K562 (cell line): ENCODE results near the gene OSGIN1. TPM values are rescaled to one million over a fixed set of nuclear protein-coding genes. Genes with fewer than 3 reads are reported as not detected.

Source experiments
- ATAC-seq: fragments of 200-7000 bp; cut with Tn5 transposase; 3 replicates; pipeline ENCODE4 v1.9.1; 2020; ENCODE audit warnings: moderate library complexity
- BruUV-seq: library from RNA; stranded (reverse); fragments of 400-500 nt; replicated peaks from 2 replicates; lab custom pipeline; 2021; lab: Mats Ljungman, UMichigan
- CTCF ChIA-PET: fragments of 300-600 bp; formaldehyde crosslinking; extraction: SDS; loops from one replicate; lab custom pipeline; 2021; ENCODE audit warnings: low intra/inter-chr PET ratio; lab: Yijun Ruan, JAX
- POLR2A ChIA-PET: fragments of 300-600, 350-650 bp; sonication (Branson Sonifier 250); formaldehyde crosslinking; extraction: SDS; loops from one replicate; lab custom pipeline; 2021; ENCODE audit warnings: antibody characterized with exemption, inconsistent platforms; lab: Yijun Ruan, JAX
- DNase-seq, 4 experiments: peaks; one replicate each; pipeline versions ENCODE4 v3.0.0 to v3.0.0-alpha.2; 2011 to 2018; ENCODE audit warnings: low spot score in 3 of 4, mixed read lengths in 3 of 4; ENCODE audit errors: extremely low read depth in 1 of 4
- FAIRE-seq: peaks from 2 replicates; lab custom pipeline; 2011; peaks lifted over from hg19 to GRCh38; lab: Jason Lieb, UNC
- H2AFZ ChIP-seq: 2 replicates; pipeline ENCODE4 v1.6.0; 2011; ENCODE audit warnings: low read depth, low read length, control low read depth, inconsistent platforms
- H3K27ac ChIP-seq: fragments of 200-600 bp; 3 replicates; pipeline ENCODE4 v1.8.0; 2011; ENCODE audit warnings: low read depth, mild to moderate bottlenecking, control low read depth, inconsistent platforms, low read length, moderate library complexity, mixed read lengths; ENCODE audit errors: extremely low read depth
- H3K27me3 ChIP-seq, 2 experiments: fragments of 300-600 bp in 1 of 2; 2 replicates in 1 of 2; 3 replicates in 1 of 2; pipeline versions ENCODE4 v1.6.0 to v1.8.0; 2011; ENCODE audit warnings: inconsistent platforms in 2 of 2, low read length in 2 of 2, mild to moderate bottlenecking in 1 of 2, mixed read lengths in 1 of 2, moderate library complexity in 1 of 2; ENCODE audit not compliant: control insufficient read depth in 2 of 2, insufficient read depth in 2 of 2
- H3K36me3 ChIP-seq: fragments of 300-600 bp; 3 replicates; pipeline ENCODE4 v1.8.0; 2011; ENCODE audit warnings: mild to moderate bottlenecking, low read length, inconsistent platforms; ENCODE audit not compliant: control insufficient read depth, insufficient read depth
- H3K4me1 ChIP-seq, 2 experiments: fragments of 200-600 bp in 1 of 2; replicated peaks in 1 of 2; 2 replicates in 1 of 2; 3 replicates in 1 of 2; pipeline versions ENCODE4 v1.5.1 to v1.8.0; 2011; ENCODE audit warnings: inconsistent platforms in 2 of 2, low read length in 2 of 2, mild to moderate bottlenecking in 1 of 2, mixed read lengths in 1 of 2, moderate library complexity in 1 of 2; ENCODE audit not compliant: control insufficient read depth in 2 of 2, insufficient read depth in 2 of 2
- H3K4me2 ChIP-seq: 2 replicates; pipeline ENCODE4 v1.6.1; 2011; ENCODE audit warnings: low read length, control low read depth, inconsistent platforms, mixed read lengths; ENCODE audit not compliant: insufficient read depth
- H3K4me3 ChIP-seq: fragments of 200-600 bp; sonication (generic), shearing (Covaris generic); 2 replicates; pipeline ENCODE4 v1.5.1; 2016; ENCODE audit warnings: control low read depth, inconsistent platforms
- H3K79me2 ChIP-seq: fragments of 200-600 bp; 3 replicates; pipeline ENCODE4 v1.8.0; 2011; ENCODE audit warnings: low read length, inconsistent platforms; ENCODE audit not compliant: control insufficient read depth, insufficient read depth
- H3K9ac ChIP-seq, 2 experiments: 2 replicates each; pipeline versions ENCODE4 v1.6.0 to v1.6.1; 2011; ENCODE audit warnings: low read depth in 2 of 2, low read length in 2 of 2, control low read depth in 1 of 2, inconsistent platforms in 1 of 2, mild to moderate bottlenecking in 1 of 2, mixed read lengths in 1 of 2; ENCODE audit not compliant: insufficient read depth in 1 of 2
- H3K9me1 ChIP-seq: one replicate; pipeline ENCODE4 v1.6.0; 2011; ENCODE audit warnings: inconsistent platforms, mild to moderate bottlenecking, low read length, moderate library complexity; ENCODE audit not compliant: control insufficient read depth, insufficient read depth
- H3K9me3 ChIP-seq: replicated peaks from 2 replicates; pipeline ENCODE4 v1.5.1; 2011; ENCODE audit warnings: low read depth, low read length, inconsistent platforms; ENCODE audit not compliant: control insufficient read depth, insufficient read depth
- H4K20me1 ChIP-seq: replicated peaks from 2 replicates; pipeline ENCODE4 v1.6.1; 2011; ENCODE audit warnings: low read length, inconsistent platforms, mixed read lengths; ENCODE audit not compliant: control insufficient read depth, insufficient read depth
- BCOR ChIP-seq: fragments of 450-650 bp; IDR thresholded peaks from 2 replicates; pipeline ENCODE4 v1.6.1; 2016
- CBX1 ChIP-seq: sonication (generic); IDR thresholded peaks from 2 replicates; pipeline ENCODE4 v1.6.1; 2016; ENCODE audit warnings: antibody characterized with exemption, low read depth, mild to moderate bottlenecking
- CSDE1 ChIP-seq, 2 experiments: fragments of 450-650 bp; IDR thresholded peaks; 2 replicates each; pipeline ENCODE4 v1.6.1; 2016; ENCODE audit warnings: mild to moderate bottlenecking in 1 of 2
- PTRF ChIP-seq: fragments of 450-650 bp; IDR thresholded peaks from 2 replicates; pipeline ENCODE4 v1.6.1; 2016; ENCODE audit warnings: mild to moderate bottlenecking, missing genetic modification characterization, missing compliant biosample characterization
- PTTG1 ChIP-seq: fragments of 450-650 bp; IDR thresholded peaks from 2 replicates; pipeline ENCODE4 v1.6.1; 2016; ENCODE audit warnings: low read depth, mild to moderate bottlenecking, missing genetic modification characterization, missing compliant biosample characterization
- RBM25 ChIP-seq: fragments of 200-400 bp; formaldehyde crosslinking; IDR thresholded peaks from 2 replicates; pipeline ENCODE4 v1.6.1; 2018; ENCODE audit warnings: low read length, low read depth, moderate library complexity; ENCODE audit not compliant: severe bottlenecking
- ZNF282 ChIP-seq: sonication (generic); formaldehyde crosslinking; IDR thresholded peaks from 2 replicates; pipeline ENCODE4 v1.8.1; 2023; ENCODE audit warnings: missing genetic modification reagents
- WGBS: fragments of 100-300 bp; shearing (Covaris generic); methylation state at CpG from one replicate; pipeline ENCODE4 v1.1.6; 2016; ENCODE audit warnings: low coverage, mixed read lengths; ENCODE audit not compliant: insufficient coverage; ENCODE audit errors: missing lambda C conversion rate; 5-methylcytosine and 5-hydroxymethylcytosine counted together
- in situ Hi-C: fragments of 300-500 bp; cut with MboI; formaldehyde crosslinking; loops from 4 replicates; pipeline ENCODE4 v1.15.0; 2018; ENCODE audit warnings: inconsistent platforms, mixed read lengths
- intact Hi-C: fragments of 100-400 bp; cut with micrococcal nuclease; formaldehyde crosslinking; loops from 2 replicates; pipeline ENCODE4 v1.14.2; 2022
- polyA plus RNA-seq, 8 experiments: library from polyadenylated mRNA; depleted of rRNA in 4 of 8; stranded (reverse) in 5 of 8; unstranded in 3 of 8; fragments of >200 nt; fragmentation: Nextera tagmentation in 2 of 8; fragmentation: Illumina TruSeq in 1 of 8; extraction: Ambion mirVana in 2 of 8; extraction: Trizol in 1 of 8; gene quantifications; 2 replicates each; pipeline versions ENCODE4 v1.2.1 to v1.2.3, GENCODE V29; 2011 to 2014; ENCODE audit warnings: inconsistent platforms in 1 of 8, missing spikeins in 1 of 8
- total RNA-seq, 7 experiments: library from RNA; depleted of rRNA in 6 of 7; stranded (reverse); fragments of >200 nt in 6 of 7; fragmentation: Illumina TruSeq in 2 of 7; extraction: Trizol in 2 of 7; gene quantifications; 2 replicates each; pipeline versions ENCODE4 v1.2.1 to v1.2.3, GENCODE V29; 2011 to 2021; ENCODE audit warnings: low replicate concordance in 1 of 7
- TF ChIP-seq, protein P1 (sequence below): sonication (generic); formaldehyde crosslinking; IDR thresholded peaks from 2 replicates; pipeline ENCODE4 v1.9.0; 2022; ENCODE audit warnings: mild to moderate bottlenecking, missing genetic modification reagents

The OSGIN1 gene
- total and polyA plus RNA-seq, 9 of the 15 experiments (the other 6 are each of a cell fraction or from before 2014, with no cell fraction given) = 0.03 to 3.6 (median 1.6) TPM

DNA sequence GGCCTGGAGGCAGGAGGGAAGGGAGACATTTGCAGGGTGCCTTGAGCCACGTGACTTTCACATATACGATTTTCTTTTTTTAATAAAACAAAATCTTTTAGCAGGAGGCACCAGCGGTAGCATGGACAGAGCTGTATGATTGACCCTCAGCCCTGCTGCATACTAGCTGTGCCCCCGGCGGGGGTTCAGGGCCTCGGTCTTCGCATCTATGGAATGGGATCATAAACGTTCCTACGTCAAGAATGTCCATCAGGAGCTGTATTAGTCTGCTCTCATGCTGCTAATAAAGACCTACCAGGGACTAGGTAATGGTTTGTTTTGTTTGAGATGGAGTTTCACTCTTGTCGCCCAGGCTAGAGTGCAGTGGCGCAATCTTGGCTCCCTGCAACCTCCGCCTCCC is 62.4 kb downstream of the OSGIN1 start:
- ChIA-PET CTCF (no interaction called here), POLR2A (interaction anchor here (1.0 to 1.1 kb wide), 2 partner anchors 25 to 31 kb away, joined by 3 to 4 read pairs; no protein-coding TSS in a partner anchor)
- Histone ChIP-seq H3K4me2 (no peak overlapping the region), H3K27ac (no peak overlapping the region), H2AFZ (no peak overlapping the region), H3K36me3 (no peaks in the 10 kb centered on the region), H3K9me3 (no peaks in the 10 kb centered on the region), H3K4me3 (no peak overlapping the region), H3K79me2 (no peaks in the 10 kb centered on the region), H3K27me3 (peaks cover 10 to 30% of the 10 kb centered on the region in 2 experiments; a peak in 4 of 5 replicates), H3K9ac (no peak overlapping the region), H3K4me1 (peaks cover 10 to 19% of the 10 kb centered on the region in 2 experiments; a peak in 4 of 5 replicates), H3K9me1 (no peaks in the 10 kb centered on the region), H4K20me1 (no peaks in the 10 kb centered on the region)
- in situ Hi-C loops = no loop called here
- BruUV-seq = no TSS peak
- no peak for DNase-seq
- WGBS = 57% methylated on average over 12 of the region's 12 CpGs
- no peak for FAIRE-seq
- no peak for ATAC-seq
- intact Hi-C loops = loop anchor here (2.0 kb wide), 1 partner anchor 27 kb away; the partner anchor contains the start of gene SLC38A8
- TF ChIP-seq BCOR (peak; percentile 81), RBM25 (peak; percentile 67), PTRF (no peak), CBX1 (0 out of 2 replicates have a peak, but pooled peaks have one; percentile 38), ZNF282 (CRISPR knock-in tag) (no peak), CSDE1 (IDR thresholded peaks at IDR 0.05) (no peak), PTTG1 (tag) (no peak)
- TF ChIP-seq, protein P1, sequence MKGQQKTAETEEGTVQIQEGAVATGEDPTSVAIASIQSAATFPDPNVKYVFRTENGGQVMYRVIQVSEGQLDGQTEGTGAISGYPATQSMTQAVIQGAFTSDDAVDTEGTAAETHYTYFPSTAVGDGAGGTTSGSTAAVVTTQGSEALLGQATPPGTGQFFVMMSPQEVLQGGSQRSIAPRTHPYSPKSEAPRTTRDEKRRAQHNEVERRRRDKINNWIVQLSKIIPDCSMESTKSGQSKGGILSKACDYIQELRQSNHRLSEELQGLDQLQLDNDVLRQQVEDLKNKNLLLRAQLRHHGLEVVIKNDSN (CRISPR knock-in tag) = peak; percentile 36

Other genes starting within 250 kb of the OSGIN1 start
Only the 7 nearest of the 9 such genes appear.
- gene HSBP1, start 145.3 kb upstream of the OSGIN1 start, total RNA-seq (2014; rRNA removed) = 180 and 218 TPM in 2 replicates
- 157 and 161 TPM in 2 replicates for gene HSBP1, start 145.3 kb upstream of the OSGIN1 start, total RNA-seq (2014; rRNA removed; fragmentation: Illumina TruSeq; extraction: Trizol)
- 152 and 172 TPM in 2 replicates for gene HSBP1, start 145.3 kb upstream of the OSGIN1 start, total RNA-seq (2015; rRNA removed; fragmentation: Illumina TruSeq; extraction: Trizol)
- 156 and 175 TPM in 2 replicates for gene HSBP1, start 145.3 kb upstream of the OSGIN1 start, total RNA-seq (2021)
- 191 and 257 TPM in 2 replicates for gene HSBP1, start 145.3 kb upstream of the OSGIN1 start, polyA plus RNA-seq (2011; rRNA removed)
- gene HSBP1, start 145.3 kb upstream of the OSGIN1 start, polyA plus RNA-seq (2014; fragmentation: Illumina TruSeq; extraction: Trizol) = 84.9 and 112 TPM in 2 replicates
- 100 to 1,000 TPM; 619 to 677 TPM for gene HSBP1, start 145.3 kb upstream of the OSGIN1 start, polyA plus RNA-seq (2014; fragmentation: Nextera tagmentation; extraction: Ambion mirVana)
- gene HSBP1, start 145.3 kb upstream of the OSGIN1 start, polyA plus RNA-seq (2014; rRNA removed) = 204 and 301 TPM in 2 replicates
- gene MLYCD, start 54.1 kb upstream of the OSGIN1 start, total RNA-seq (2014; rRNA removed) = 1.00 and 1.7 TPM in 2 replicates
- 0.89 and 1.0 TPM in 2 replicates for gene MLYCD, start 54.1 kb upstream of the OSGIN1 start, total RNA-seq (2014; rRNA removed; fragmentation: Illumina TruSeq; extraction: Trizol)
- gene MLYCD, start 54.1 kb upstream of the OSGIN1 start, total RNA-seq (2015; rRNA removed; fragmentation: Illumina TruSeq; extraction: Trizol) = 1.0 and 1.2 TPM in 2 replicates
- gene MLYCD, start 54.1 kb upstream of the OSGIN1 start, total RNA-seq (2021) = 1.8 and 2.0 TPM in 2 replicates
- gene MLYCD, start 54.1 kb upstream of the OSGIN1 start, polyA plus RNA-seq (2011; rRNA removed) = 1.1 and 1.5 TPM in 2 replicates
- gene MLYCD, start 54.1 kb upstream of the OSGIN1 start, polyA plus RNA-seq (2014; fragmentation: Illumina TruSeq; extraction: Trizol) = 0.77 and 0.91 TPM in 2 replicates
- gene MLYCD, start 54.1 kb upstream of the OSGIN1 start, polyA plus RNA-seq (2014; fragmentation: Nextera tagmentation; extraction: Ambion mirVana) = under 1 TPM; 0.15 to 0.27 TPM
- 1.2 and 1.5 TPM in 2 replicates for gene MLYCD, start 54.1 kb upstream of the OSGIN1 start, polyA plus RNA-seq (2014; rRNA removed)
- gene NECAB2, start 15.0 kb downstream of the OSGIN1 start, total RNA-seq (2014; rRNA removed) = not detected in 2 replicates
- not detected in 2 replicates for gene NECAB2, start 15.0 kb downstream of the OSGIN1 start, total RNA-seq (2014; rRNA removed; fragmentation: Illumina TruSeq; extraction: Trizol)
- not detected in 2 replicates for gene NECAB2, start 15.0 kb downstream of the OSGIN1 start, total RNA-seq (2015; rRNA removed; fragmentation: Illumina TruSeq; extraction: Trizol)
- gene NECAB2, start 15.0 kb downstream of the OSGIN1 start, total RNA-seq (2021) = not detected in 2 replicates
- gene NECAB2, start 15.0 kb downstream of the OSGIN1 start, polyA plus RNA-seq (2011; rRNA removed) = 0.09 and 0.28 TPM in 2 replicates
- gene NECAB2, start 15.0 kb downstream of the OSGIN1 start, polyA plus RNA-seq (2014; fragmentation: Illumina TruSeq; extraction: Trizol) = not detected in 2 replicates
- gene NECAB2, start 15.0 kb downstream of the OSGIN1 start, polyA plus RNA-seq (2014; fragmentation: Nextera tagmentation; extraction: Ambion mirVana) = not detected
- 0.03 TPM in 1 of 2 replicates, not detected in the other for gene NECAB2, start 15.0 kb downstream of the OSGIN1 start, polyA plus RNA-seq (2014; rRNA removed)
- gene SLC38A8, start 89.6 kb downstream of the OSGIN1 start, total RNA-seq (2014; rRNA removed) = not detected in 2 replicates
- not detected in 2 replicates for gene SLC38A8, start 89.6 kb downstream of the OSGIN1 start, total RNA-seq (2014; rRNA removed; fragmentation: Illumina TruSeq; extraction: Trizol)
- gene SLC38A8, start 89.6 kb downstream of the OSGIN1 start, total RNA-seq (2015; rRNA removed; fragmentation: Illumina TruSeq; extraction: Trizol) = not detected in 2 replicates
- gene SLC38A8, start 89.6 kb downstream of the OSGIN1 start, total RNA-seq (2021) = not detected in 2 replicates
- not detected in 2 replicates for gene SLC38A8, start 89.6 kb downstream of the OSGIN1 start, polyA plus RNA-seq (2011; rRNA removed)
- not detected in 2 replicates for gene SLC38A8, start 89.6 kb downstream of the OSGIN1 start, polyA plus RNA-seq (2014; fragmentation: Illumina TruSeq; extraction: Trizol)
- gene SLC38A8, start 89.6 kb downstream of the OSGIN1 start, polyA plus RNA-seq (2014; fragmentation: Nextera tagmentation; extraction: Ambion mirVana) = not detected
- gene SLC38A8, start 89.6 kb downstream of the OSGIN1 start, polyA plus RNA-seq (2014; rRNA removed) = 0.28 TPM in 1 of 2 replicates, not detected in the other
- 43.8 and 50.9 TPM in 2 replicates for gene MBTPS1, start 163.7 kb downstream of the OSGIN1 start, total RNA-seq (2014; rRNA removed)
- 31.7 and 32.0 TPM in 2 replicates for gene MBTPS1, start 163.7 kb downstream of the OSGIN1 start, total RNA-seq (2014; rRNA removed; fragmentation: Illumina TruSeq; extraction: Trizol)
- 35.7 and 40.3 TPM in 2 replicates for gene MBTPS1, start 163.7 kb downstream of the OSGIN1 start, total RNA-seq (2015; rRNA removed; fragmentation: Illumina TruSeq; extraction: Trizol)
- gene MBTPS1, start 163.7 kb downstream of the OSGIN1 start, total RNA-seq (2021) = 46.6 and 53.9 TPM in 2 replicates
- 47.5 and 57.6 TPM in 2 replicates for gene MBTPS1, start 163.7 kb downstream of the OSGIN1 start, polyA plus RNA-seq (2011; rRNA removed)
- gene MBTPS1, start 163.7 kb downstream of the OSGIN1 start, polyA plus RNA-seq (2014; fragmentation: Illumina TruSeq; extraction: Trizol) = 47.5 and 50.6 TPM in 2 replicates
- gene MBTPS1, start 163.7 kb downstream of the OSGIN1 start, polyA plus RNA-seq (2014; fragmentation: Nextera tagmentation; extraction: Ambion mirVana) = 1 to 10 TPM; 2.8 to 4.3 TPM
- gene MBTPS1, start 163.7 kb downstream of the OSGIN1 start, polyA plus RNA-seq (2014; rRNA removed) = 47.3 and 52.6 TPM in 2 replicates
- gene HSDL1, start 191.9 kb downstream of the OSGIN1 start, total RNA-seq (2014; rRNA removed) = 19.7 and 20.5 TPM in 2 replicates
- gene HSDL1, start 191.9 kb downstream of the OSGIN1 start, total RNA-seq (2014; rRNA removed; fragmentation: Illumina TruSeq; extraction: Trizol) = 31.5 and 36.4 TPM in 2 replicates
- 38.6 and 39.9 TPM in 2 replicates for gene HSDL1, start 191.9 kb downstream of the OSGIN1 start, total RNA-seq (2015; rRNA removed; fragmentation: Illumina TruSeq; extraction: Trizol)
- 26.4 and 27.7 TPM in 2 replicates for gene HSDL1, start 191.9 kb downstream of the OSGIN1 start, total RNA-seq (2021)
- gene HSDL1, start 191.9 kb downstream of the OSGIN1 start, polyA plus RNA-seq (2011; rRNA removed) = 41.2 and 45.7 TPM in 2 replicates
- 24.1 and 26.9 TPM in 2 replicates for gene HSDL1, start 191.9 kb downstream of the OSGIN1 start, polyA plus RNA-seq (2014; fragmentation: Illumina TruSeq; extraction: Trizol)
- 10 to 100 TPM; 14.8 to 16.3 TPM for gene HSDL1, start 191.9 kb downstream of the OSGIN1 start, polyA plus RNA-seq (2014; fragmentation: Nextera tagmentation; extraction: Ambion mirVana)
- 25.8 and 31.0 TPM in 2 replicates for gene HSDL1, start 191.9 kb downstream of the OSGIN1 start, polyA plus RNA-seq (2014; rRNA removed)
- not detected in 2 replicates for gene DNAAF1, start 192.1 kb downstream of the OSGIN1 start, total RNA-seq (2014; rRNA removed)
- not detected in 2 replicates for gene DNAAF1, start 192.1 kb downstream of the OSGIN1 start, total RNA-seq (2014; rRNA removed; fragmentation: Illumina TruSeq; extraction: Trizol)
- gene DNAAF1, start 192.1 kb downstream of the OSGIN1 start, total RNA-seq (2015; rRNA removed; fragmentation: Illumina TruSeq; extraction: Trizol) = not detected in 2 replicates
- gene DNAAF1, start 192.1 kb downstream of the OSGIN1 start, total RNA-seq (2021) = not detected in 2 replicates
- gene DNAAF1, start 192.1 kb downstream of the OSGIN1 start, polyA plus RNA-seq (2011; rRNA removed) = not detected in 2 replicates
- gene DNAAF1, start 192.1 kb downstream of the OSGIN1 start, polyA plus RNA-seq (2014; fragmentation: Illumina TruSeq; extraction: Trizol) = not detected in 2 replicates
- not detected for gene DNAAF1, start 192.1 kb downstream of the OSGIN1 start, polyA plus RNA-seq (2014; fragmentation: Nextera tagmentation; extraction: Ambion mirVana)
- 0.01 and 0.23 TPM in 2 replicates for gene DNAAF1, start 192.1 kb downstream of the OSGIN1 start, polyA plus RNA-seq (2014; rRNA removed)